OCI-LY1 (cell line): Measurements from ENCODE around the gene PTPRO.

Experiments used
- H2AFZ ChIP-seq: fragments of 200-600 bp; sonication (generic), shearing (Covaris generic); 2 replicates; pipeline ENCODE4 v1.6.0; 2014; ENCODE audit warnings: antibody characterized with exemption, mild to moderate bottlenecking, low read length
- H3F3A ChIP-seq: fragments of 200-600 bp; sonication (generic), shearing (Covaris generic); 2 replicates; pipeline ENCODE4 v1.6.0; 2014; ENCODE audit warnings: mild to moderate bottlenecking, antibody characterized with exemption, low read length, moderate library complexity; ENCODE audit not compliant: insufficient read depth
- H3K27ac ChIP-seq: fragments of 200-600 bp; sonication (generic); 2 replicates; pipeline ENCODE4 v1.5.1; 2014; ENCODE audit warnings: low read length, mixed run types, mild to moderate bottlenecking, low read depth; ENCODE audit not compliant: poor library complexity, severe bottlenecking
- H3K27me3 ChIP-seq: fragments of 200-600 bp; sonication (generic); 2 replicates; pipeline ENCODE4 v1.6.0; 2014; ENCODE audit warnings: antibody characterized with exemption, mild to moderate bottlenecking, low read length, moderate library complexity; ENCODE audit not compliant: insufficient read depth
- H3K36me3 ChIP-seq: fragments of 200-600 bp; sonication (generic); 2 replicates; pipeline ENCODE4 v1.6.1; 2014; ENCODE audit warnings: mild to moderate bottlenecking, antibody characterized with exemption, low read length, moderate library complexity, mixed read lengths; ENCODE audit not compliant: insufficient read depth
- H3K4me1 ChIP-seq: fragments of 200-600 bp; sonication (generic); 2 replicates; pipeline ENCODE4 v1.5.1; 2014; ENCODE audit warnings: mild to moderate bottlenecking, low read length, moderate library complexity; ENCODE audit not compliant: insufficient read depth, severe bottlenecking
- H3K4me2 ChIP-seq: fragments of 200-600 bp; sonication (generic), shearing (Covaris generic); 2 replicates; pipeline ENCODE4 v1.6.1; 2014; ENCODE audit warnings: low read length
- H3K4me3 ChIP-seq: fragments of 200-600 bp; sonication (generic); 2 replicates; pipeline ENCODE4 v1.5.1; 2014; ENCODE audit warnings: low read length, low read depth, mild to moderate bottlenecking, mixed read lengths; ENCODE audit not compliant: poor library complexity, severe bottlenecking
- H3K79me2 ChIP-seq: fragments of 200-600 bp; shearing (Covaris generic); 2 replicates; pipeline ENCODE4 v1.6.1; 2016; ENCODE audit warnings: mixed run types, low read length, mixed read lengths; ENCODE audit not compliant: insufficient read depth
- H3K9ac ChIP-seq: fragments of 200-600 bp; sonication (generic), shearing (Covaris generic); 2 replicates; pipeline ENCODE4 v1.6.1; 2014; ENCODE audit warnings: mild to moderate bottlenecking, low read length, mixed read lengths
- H3K9me2 ChIP-seq: fragments of 200-600 bp; sonication (generic), shearing (Covaris generic); 2 replicates; pipeline ENCODE4 v1.6.1; 2014; ENCODE audit warnings: low read depth, mild to moderate bottlenecking, low read length, mixed read lengths
- H3K9me3 ChIP-seq: fragments of 200-600 bp; shearing (Covaris generic); 2 replicates; pipeline ENCODE4 v1.6.1; 2014; ENCODE audit warnings: low read length, mixed read lengths
- H4K20me1 ChIP-seq: fragments of 200-600 bp; sonication (generic), shearing (Covaris generic); 2 replicates; pipeline ENCODE4 v1.6.0; 2016; ENCODE audit warnings: mild to moderate bottlenecking, low read length; ENCODE audit not compliant: insufficient read depth
- EZH2 ChIP-seq: fragments of 200-600 bp; sonication (generic), shearing (Covaris generic); IDR thresholded peaks from 2 replicates; pipeline ENCODE4 v1.8.0; 2017; ENCODE audit warnings: borderline replicate concordance, mixed run types, mild to moderate bottlenecking, antibody characterized with exemption, low read length, moderate library complexity, mixed read lengths
- TF ChIP-seq, protein P1 (sequence below): fragments of 200-600 bp; sonication (generic), shearing (Covaris generic); IDR thresholded peaks from 2 replicates; pipeline ENCODE4 v1.5.1; 2017; ENCODE audit warnings: mild to moderate bottlenecking, antibody characterized with exemption, low read length, moderate library complexity, mixed read lengths

Gene PTPRO

DNA sequence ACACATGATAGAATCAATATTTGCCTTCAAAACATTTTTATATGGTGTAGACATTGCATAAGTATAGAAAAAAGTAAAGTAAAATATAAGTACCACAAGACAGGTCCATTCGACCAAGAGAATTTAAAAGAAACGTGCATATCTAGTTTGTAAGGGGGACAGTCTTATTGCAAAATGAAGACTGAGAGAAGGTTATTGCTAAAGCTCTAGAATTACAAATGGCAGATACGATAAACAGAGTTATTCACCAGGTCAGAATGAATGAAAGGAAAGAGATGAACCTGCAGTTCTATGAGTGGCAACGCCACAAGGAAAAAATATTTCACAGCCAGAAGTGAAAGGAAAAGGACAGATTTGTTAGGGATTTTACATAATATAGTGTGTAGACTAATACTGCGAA, 224.8 kb downstream of the PTPRO start:
- Histone ChIP-seq H3F3A (no peaks in the 10 kb centered on the region), H3K9me3 (no peaks in the 10 kb centered on the region), H3K4me1 (peaks cover 10% of the 10 kb centered on the region), H3K9ac (no peak overlapping the region), H3K79me2 (no peaks in the 10 kb centered on the region), H2AFZ (no peak overlapping the region), H3K4me3 (no peak overlapping the region), H3K27ac (peak overlapping the region; percentile 20), H3K4me2 (no peak overlapping the region), H4K20me1 (no peaks in the 10 kb centered on the region), H3K27me3 (no peaks in the 10 kb centered on the region), H3K9me2 (no peaks in the 10 kb centered on the region), H3K36me3 (no peaks in the 10 kb centered on the region)
- TF ChIP-seq EZH2 = no peak
- TF ChIP-seq, protein P1, sequence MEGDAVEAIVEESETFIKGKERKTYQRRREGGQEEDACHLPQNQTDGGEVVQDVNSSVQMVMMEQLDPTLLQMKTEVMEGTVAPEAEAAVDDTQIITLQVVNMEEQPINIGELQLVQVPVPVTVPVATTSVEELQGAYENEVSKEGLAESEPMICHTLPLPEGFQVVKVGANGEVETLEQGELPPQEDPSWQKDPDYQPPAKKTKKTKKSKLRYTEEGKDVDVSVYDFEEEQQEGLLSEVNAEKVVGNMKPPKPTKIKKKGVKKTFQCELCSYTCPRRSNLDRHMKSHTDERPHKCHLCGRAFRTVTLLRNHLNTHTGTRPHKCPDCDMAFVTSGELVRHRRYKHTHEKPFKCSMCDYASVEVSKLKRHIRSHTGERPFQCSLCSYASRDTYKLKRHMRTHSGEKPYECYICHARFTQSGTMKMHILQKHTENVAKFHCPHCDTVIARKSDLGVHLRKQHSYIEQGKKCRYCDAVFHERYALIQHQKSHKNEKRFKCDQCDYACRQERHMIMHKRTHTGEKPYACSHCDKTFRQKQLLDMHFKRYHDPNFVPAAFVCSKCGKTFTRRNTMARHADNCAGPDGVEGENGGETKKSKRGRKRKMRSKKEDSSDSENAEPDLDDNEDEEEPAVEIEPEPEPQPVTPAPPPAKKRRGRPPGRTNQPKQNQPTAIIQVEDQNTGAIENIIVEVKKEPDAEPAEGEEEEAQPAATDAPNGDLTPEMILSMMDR = no peak

DNA sequence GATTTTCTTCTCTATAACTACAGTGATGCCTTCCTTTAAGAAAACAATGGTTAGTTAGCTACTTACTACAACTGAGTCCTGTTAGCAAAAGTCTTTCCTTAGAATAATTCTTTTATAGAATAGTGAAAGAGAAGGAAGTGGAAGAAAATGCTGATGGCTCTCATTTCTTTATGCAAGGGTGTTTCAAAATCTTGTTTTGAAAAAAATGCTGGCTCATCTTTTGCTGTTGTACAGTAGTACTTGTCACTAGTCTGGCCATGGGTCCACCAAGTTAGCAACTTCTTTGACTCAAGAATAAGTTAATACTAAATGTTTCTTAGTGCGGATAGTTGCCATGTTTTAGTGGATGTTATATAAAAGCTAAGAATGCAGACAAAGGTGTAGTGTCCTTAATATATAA, 225.4 kb downstream of the PTPRO start:
- no peak overlapping the region; the same call in 1 of the 2 replicates for H2AFZ ChIP-seq
- H3K9me3 ChIP-seq = no peaks in the 10 kb centered on the region
- H3K79me2 ChIP-seq = no peaks in the 10 kb centered on the region
- no peaks in the 10 kb centered on the region for H3K27me3 ChIP-seq
- H3K4me1 ChIP-seq = peaks cover 10% of the 10 kb centered on the region
- no peak overlapping the region for H3K9ac ChIP-seq
- no peak overlapping the region for H3K27ac ChIP-seq
- H3K4me2 ChIP-seq = no peak overlapping the region
- no peak for TF ChIP-seq EZH2
- TF ChIP-seq, protein P1 = no peak
- no peaks in the 10 kb centered on the region for H3F3A ChIP-seq
- H3K36me3 ChIP-seq = no peaks in the 10 kb centered on the region
- H4K20me1 ChIP-seq = no peaks in the 10 kb centered on the region
- H3K4me3 ChIP-seq = no peak overlapping the region
- H3K9me2 ChIP-seq = no peaks in the 10 kb centered on the region

DNA sequence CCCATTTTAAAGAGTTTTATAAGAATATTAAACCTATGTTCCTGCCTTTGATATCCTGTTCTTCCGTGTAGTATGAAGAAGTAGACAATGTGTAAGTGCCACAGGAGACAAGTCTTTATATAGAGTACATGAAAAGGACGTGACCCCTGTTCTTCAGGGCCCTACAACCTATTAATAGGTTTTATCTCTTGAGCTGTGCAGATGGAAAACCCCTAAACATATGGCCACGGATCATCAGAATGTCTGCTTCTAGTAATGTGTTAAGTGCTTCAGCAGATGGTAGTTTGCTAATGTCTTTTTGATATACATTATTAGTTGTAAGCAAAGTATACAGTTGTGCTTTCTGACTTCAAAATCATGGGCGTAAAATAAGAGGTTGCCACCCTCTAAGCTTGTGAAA, 228.5 kb downstream of the PTPRO start:
- H3K9ac ChIP-seq = no peak overlapping the region
- peaks cover 9% of the 10 kb centered on the region for H3K4me1 ChIP-seq
- H3F3A ChIP-seq = no peaks in the 10 kb centered on the region
- H3K27ac ChIP-seq = no peak overlapping the region
- TF ChIP-seq EZH2 = no peak
- TF ChIP-seq, protein P1 = no peak
- no peaks in the 10 kb centered on the region for H3K9me3 ChIP-seq
- H3K36me3 ChIP-seq = no peaks in the 10 kb centered on the region
- no peak overlapping the region for H3K4me2 ChIP-seq
- no peaks in the 10 kb centered on the region for H3K27me3 ChIP-seq
- H4K20me1 ChIP-seq = no peaks in the 10 kb centered on the region
- no peaks in the 10 kb centered on the region for H3K9me2 ChIP-seq
- no peak overlapping the region for H3K4me3 ChIP-seq
- 0 out of 2 replicates have a peak overlapping the region, but pooled peaks have one; percentile 5 for H2AFZ ChIP-seq
- no peaks in the 10 kb centered on the region for H3K79me2 ChIP-seq
